Measurements from ENCODE around the gene PTPRK.

The PTPRK gene

DNA sequence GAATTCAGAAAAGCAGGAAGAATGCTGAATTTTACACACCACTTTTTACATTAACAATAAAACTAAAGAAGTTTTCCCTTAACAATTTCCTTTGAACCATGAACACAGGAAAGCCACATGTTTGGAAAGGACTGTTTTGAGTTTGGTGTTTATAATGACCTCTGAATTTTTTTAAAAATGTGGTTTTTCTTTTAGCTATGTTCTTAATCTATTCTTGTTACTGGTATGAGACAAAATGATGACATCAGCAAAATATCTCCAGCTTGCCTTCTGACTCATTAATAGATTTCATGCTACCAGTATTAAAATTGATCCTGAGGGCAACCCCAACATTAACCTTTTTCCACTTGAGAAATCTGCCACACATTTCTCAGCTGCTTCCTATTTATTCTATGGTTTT, 402.0 kb downstream of the PTPRK start:
- no peak for DNase-seq

- DNase-seq: no peak
Measured at GRCh38 chr6:128117916-128118315, 402.5 kb downstream of the PTPRK start.

- no peak for DNase-seq
Measured at GRCh38 chr6:128114164-128114563, 406.2 kb downstream of the PTPRK start.

DNA sequence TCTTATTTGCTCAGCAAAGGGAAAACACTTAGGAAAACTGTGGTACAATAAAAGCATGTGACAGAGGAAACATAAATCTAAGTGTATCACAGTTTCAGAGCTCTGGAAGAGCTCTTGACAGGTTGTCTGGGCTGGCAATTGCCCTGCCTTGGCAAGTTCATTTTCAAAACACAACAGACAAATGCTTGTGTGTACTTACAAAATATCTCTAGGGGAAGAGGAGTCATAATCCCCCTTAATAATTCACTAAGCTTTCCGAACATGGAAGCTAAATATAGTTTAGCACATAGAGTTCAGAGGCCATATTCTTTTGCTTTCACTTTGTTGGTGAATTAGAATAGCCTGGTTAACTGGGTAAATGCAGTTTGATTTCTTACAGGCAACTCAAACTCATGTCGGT, 407.9 kb downstream of the PTPRK start:
- DNase-seq: no peak

GRCh38 chr6:128111096-128111495, 409.3 kb downstream of the PTPRK start:
- DNase-seq: no peak

- no peak for DNase-seq
Measured at GRCh38 chr6:128107682-128108081, 412.7 kb downstream of the PTPRK start.

- no peak for DNase-seq
Measured at GRCh38 chr6:128099571-128100197, 420.7 kb downstream of the PTPRK start.

DNA sequence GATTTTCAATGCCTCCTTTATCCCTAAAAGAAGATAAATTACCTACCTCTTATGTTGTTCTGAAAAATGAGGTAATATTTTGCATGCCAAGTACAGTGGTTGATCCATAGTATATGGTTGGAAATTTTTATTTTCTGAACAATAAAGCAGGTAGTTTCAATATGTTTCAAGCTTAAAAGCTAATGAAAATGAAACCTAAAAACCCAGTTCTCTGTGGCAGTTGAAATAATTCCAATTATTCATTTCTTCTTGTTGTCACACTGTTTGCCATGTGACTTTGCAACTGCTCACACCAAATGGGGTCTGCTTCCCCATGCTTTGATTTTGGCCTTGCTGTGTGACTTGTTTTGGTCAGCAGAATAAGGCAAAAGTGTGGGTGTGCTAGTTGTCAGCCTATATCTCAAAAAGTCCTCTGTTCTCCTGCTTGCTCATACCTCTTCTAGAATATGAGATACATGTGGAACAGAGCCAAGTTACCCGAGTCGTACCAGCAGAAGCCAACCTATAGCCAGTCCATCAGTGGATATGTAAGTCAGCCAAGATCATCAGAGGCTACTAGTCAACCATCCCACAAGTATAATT, 422.3 kb downstream of the PTPRK start:
- no peak for DNase-seq

- no peak for DNase-seq
Measured at GRCh38 chr6:128097009-128097408, 423.4 kb downstream of the PTPRK start.

DNA sequence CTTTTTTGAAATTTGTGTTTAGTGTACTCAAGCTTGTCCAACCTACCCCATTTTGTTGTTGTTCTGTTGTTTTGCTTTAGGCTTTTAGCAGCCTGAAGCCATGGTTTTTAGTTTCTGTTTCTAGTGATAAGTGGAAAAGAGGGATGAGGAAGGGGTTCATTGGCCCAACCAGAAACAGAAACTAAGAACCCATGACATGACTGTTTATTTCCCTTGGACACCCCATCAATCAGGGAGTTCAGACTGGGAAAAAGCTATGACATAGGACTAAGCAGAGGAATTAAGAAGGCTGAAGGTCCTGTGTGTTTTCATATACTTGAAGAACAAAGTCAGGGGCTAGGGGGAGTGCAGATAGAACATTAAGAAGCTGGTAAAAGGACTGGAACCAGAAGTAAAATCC, 425.0 kb downstream of the PTPRK start:
- no peak for DNase-seq

- DNase-seq: no peak
Measured at GRCh38 chr6:128079021-128079420, 441.4 kb downstream of the PTPRK start.

- DNase-seq: no peak
Measured at GRCh38 chr6:128078276-128078675, 442.1 kb downstream of the PTPRK start.

GRCh38 chr6:128076843-128077242, 443.6 kb downstream of the PTPRK start:
- no peak for DNase-seq

- no peak for DNase-seq
Measured at GRCh38 chr6:128074567-128074966, 445.8 kb downstream of the PTPRK start.

DNA sequence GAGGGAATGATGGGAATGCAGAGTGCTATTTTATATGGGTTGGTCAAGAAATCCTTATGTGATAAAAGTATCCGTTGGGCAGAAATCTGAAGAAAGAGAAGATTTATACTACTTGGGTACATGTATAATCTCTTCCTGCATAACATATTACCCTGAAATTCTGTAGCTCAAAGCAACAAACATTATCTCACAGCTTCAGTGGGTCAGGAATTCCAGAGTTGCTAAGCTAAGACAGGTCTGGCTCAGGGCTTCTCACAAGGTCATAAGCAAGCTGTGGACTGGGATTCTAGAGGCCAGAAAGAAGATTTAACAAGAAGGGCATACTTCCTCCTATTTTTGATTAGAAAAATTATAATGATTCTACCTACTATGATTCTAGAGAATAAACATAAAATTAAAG, 447.0 kb downstream of the PTPRK start:
- DNase-seq: no peak

GRCh38 chr6:128071212-128071611, 449.2 kb downstream of the PTPRK start:
- DNase-seq: no peak

DNA sequence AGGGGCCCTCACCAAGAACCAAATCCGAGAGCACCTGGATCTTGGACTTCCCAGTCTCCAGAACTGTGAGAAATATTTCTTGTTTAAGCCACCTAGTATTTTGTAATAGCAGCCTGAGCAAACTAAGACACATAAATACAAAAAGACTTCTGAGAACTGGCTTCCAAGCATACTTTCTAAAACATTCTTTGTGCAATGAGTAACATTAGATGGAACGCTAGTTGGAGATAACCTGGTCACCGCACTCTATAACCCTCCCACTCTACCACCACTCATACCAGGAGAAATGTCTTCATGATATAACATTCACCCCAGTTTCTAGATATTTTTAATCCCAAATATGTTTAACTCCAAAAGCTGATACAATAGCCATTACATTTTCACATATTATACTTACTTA, 450.0 kb downstream of the PTPRK start:
- DNase-seq: no peak

GRCh38 chr6:128069188-128069587, 451.2 kb downstream of the PTPRK start:
- no peak for DNase-seq

DNA sequence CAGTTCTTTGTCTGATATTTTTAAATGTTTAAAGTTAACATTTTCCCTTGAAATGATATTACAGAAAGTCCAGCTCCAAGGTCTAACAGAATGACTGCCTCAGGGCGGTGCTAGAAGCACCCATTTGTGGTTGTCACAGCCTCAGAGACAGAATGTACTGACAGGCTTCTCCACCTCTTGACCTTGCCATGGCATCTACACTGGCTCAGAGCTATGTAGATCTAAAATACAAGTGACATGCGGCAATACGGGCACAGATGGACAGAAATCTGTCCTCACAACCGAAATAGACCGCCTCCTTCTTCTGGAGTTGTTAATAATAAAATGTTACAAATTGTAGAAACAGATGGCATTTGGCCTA, 452.3 kb downstream of the PTPRK start:
- no peak for DNase-seq

GRCh38 chr6:128067446-128068118, 452.8 kb downstream of the PTPRK start:
- no peak for DNase-seq

GRCh38 chr6:128065072-128065471, 455.3 kb downstream of the PTPRK start:
- DNase-seq: no peak

GRCh38 chr6:128064540-128064895, 455.9 kb downstream of the PTPRK start:
- no peak for DNase-seq

GRCh38 chr6:128063850-128064539, 456.4 kb downstream of the PTPRK start:
- DNase-seq: no peak
